ENCODE data around the gene S100PBP.

- TF ChIP-seq CTCF (IDR thresholded peaks at IDR 0.05) (no peak), POLR2A (IDR thresholded peaks at IDR 0.05) (no peak)
These were observed 41.3 kb downstream of the S100PBP start for GRCh38 chr1:32858791-32859190.
